Measurements from ENCODE around the gene SHOC2.

Gene SHOC2

GRCh38 chr10:110918269-110918642 lies 1.1 kb upstream of the SHOC2 start:
- H3K27me3 Mint-ChIP-seq (ENCODE audit: low read depth, poor library complexity), result no peaks in the 10 kb centered on the region
- TF ChIP-seq CTCF (IDR thresholded peaks at IDR 0.05), result no peak
- peak overlapping the region; percentile 96 for H3K4me3 Mint-ChIP-seq
- H3K36me3 Mint-ChIP-seq (ENCODE audit: low read depth), result no peaks in the 10 kb centered on the region
- H3K4me1 Mint-ChIP-seq, result peaks cover 52% of the 10 kb centered on the region
- no peaks in the 10 kb centered on the region for H3K9me3 Mint-ChIP-seq
- peak overlapping the region; percentile 89 for H3K27ac Mint-ChIP-seq
- DNase-seq, result peak; percentile 96

- Mint-ChIP-seq H3K4me1 (peaks cover 54% of the 10 kb centered on the region), H3K27ac (peak within 1 kb of the TSS; percentile 100), H3K4me3 (peak within 1 kb of the TSS; percentile 96), H3K27me3 (ENCODE audit: low read depth, poor library complexity) (no peaks in the 10 kb centered on the region), H3K9me3 (no peaks in the 10 kb centered on the region), H3K36me3 (ENCODE audit: low read depth) (no peaks in the 10 kb centered on the region)
- no peak for DNase-seq
- no peak for TF ChIP-seq CTCF (IDR thresholded peaks at IDR 0.05)
Measured at GRCh38 chr10:110918643-110919348, 608 bp upstream of the SHOC2 start, which contains the start of gene BBIP1. TSS of gene BBIP1 (minus strand) at chr10:110919180. CDS start at chr10:110918157, 1,023 bp downstream.

GRCh38 chr10:110919971-110920881 lies 822 bp downstream of the SHOC2 start:
- H3K4me1 Mint-ChIP-seq, result peaks cover 53% of the 10 kb centered on the region
- TF ChIP-seq CTCF (IDR thresholded peaks at IDR 0.05), result no peak
- H3K9me3 Mint-ChIP-seq, result no peaks in the 10 kb centered on the region
- no peak for DNase-seq
- peak overlapping the region; percentile 98 for H3K27ac Mint-ChIP-seq
- no peaks in the 10 kb centered on the region for H3K36me3 Mint-ChIP-seq (ENCODE audit: low read depth)
- H3K4me3 Mint-ChIP-seq, result peak overlapping the region; percentile 96
- no peaks in the 10 kb centered on the region for H3K27me3 Mint-ChIP-seq (ENCODE audit: low read depth, poor library complexity)

GRCh38 chr10:110923856-110924493 lies 4.6 kb downstream of the SHOC2 start:
- Mint-ChIP-seq H3K36me3 (ENCODE audit: low read depth) (peaks cover 5% of the 10 kb centered on the region), H3K4me1 (peaks cover 28% of the 10 kb centered on the region), H3K9me3 (no peaks in the 10 kb centered on the region), H3K4me3 (no peak overlapping the region), H3K27ac (no peak overlapping the region), H3K27me3 (ENCODE audit: low read depth, poor library complexity) (no peaks in the 10 kb centered on the region)
- no peak for DNase-seq
- TF ChIP-seq CTCF (IDR thresholded peaks at IDR 0.05), result no peak

GRCh38 chr10:110927461-110927860 lies 8.1 kb downstream of the SHOC2 start:
- H3K36me3 Mint-ChIP-seq (ENCODE audit: low read depth), result peaks cover 5% of the 10 kb centered on the region
- no peak for DNase-seq
- H3K27ac Mint-ChIP-seq, result no peak overlapping the region
- H3K9me3 Mint-ChIP-seq, result no peaks in the 10 kb centered on the region
- H3K4me1 Mint-ChIP-seq, result peaks cover 8% of the 10 kb centered on the region
- no peaks in the 10 kb centered on the region for H3K27me3 Mint-ChIP-seq (ENCODE audit: low read depth, poor library complexity)
- no peak for TF ChIP-seq CTCF (IDR thresholded peaks at IDR 0.05)
- H3K4me3 Mint-ChIP-seq, result no peak overlapping the region

All from nephron progenitor cell (in vitro differentiated cells).